ENCODE results near the gene DENND2D. TPM values are rescaled to one million over a fixed set of nuclear protein-coding genes. Genes with fewer than 3 reads are reported as not detected.

The DENND2D gene
- polyA plus RNA-seq, 1 experiment = 1.3 TPM

- ChIA-PET POLR2A (interaction anchor here (0.6 to 2.1 kb wide), 6 partner anchors 9 to 258 kb away, joined by 3 to 11 read pairs (median 3); partner anchors contain the start of genes CEPT1, CHI3L2, DRAM2 and WDR77), CTCF (interaction anchor here (0.5 to 1.4 kb wide), 3 partner anchors 32 to 432 kb away, joined by 3 to 10 read pairs (median 9); no protein-coding TSS in a partner anchor)
- no peaks in the 10 kb centered on the region for H3K27me3 ChIP-seq (ENCODE audit: control insufficient read depth, insufficient read depth, low read length)
- DNase-seq (ENCODE audit: low read depth, low spot score) = peak; percentile 29
- no peak for TF ChIP-seq CTCF (IDR thresholded peaks at IDR 0.05; ENCODE audit: low read depth, low read length)
- H3K27ac ChIP-seq (ENCODE audit: low read depth, low read length) = peak overlapping the region; percentile 87
- no peak overlapping the region for H3K4me3 ChIP-seq (ENCODE audit: low read depth, low read length)
- H3K9me3 ChIP-seq (ENCODE audit: control insufficient read depth, insufficient read depth, low read length) = no peaks in the 10 kb centered on the region
Measured at GRCh38 chr1:111190931-111191451, 9.5 kb downstream of the DENND2D start.

- POLR2A ChIA-PET = no interaction called here
- CTCF ChIA-PET = no interaction called here
- TF ChIP-seq CTCF (IDR thresholded peaks at IDR 0.05; ENCODE audit: low read depth, low read length) = no peak
- no peak overlapping the region for H3K27ac ChIP-seq (ENCODE audit: low read depth, low read length)
- no peak for DNase-seq (ENCODE audit: low read depth, low spot score)
- no peak overlapping the region for H3K4me3 ChIP-seq (ENCODE audit: low read depth, low read length)
- H3K9me3 ChIP-seq (ENCODE audit: control insufficient read depth, insufficient read depth, low read length) = no peaks in the 10 kb centered on the region
- H3K27me3 ChIP-seq (ENCODE audit: control insufficient read depth, insufficient read depth, low read length) = no peaks in the 10 kb centered on the region
Measured at GRCh38 chr1:111184663-111185062, 15.8 kb downstream of the DENND2D start.

- POLR2A ChIA-PET = interaction anchor here (0.6 kb wide), 1 partner anchor 46 kb away, joined by 5 read pairs; no protein-coding TSS in a partner anchor
- DNase-seq (ENCODE audit: low read depth, low spot score) = no peak
- CTCF ChIA-PET = interaction anchor here (0.8 to 1.4 kb wide), 2 partner anchors 10 to 39 kb away, joined by 4 read pairs; no protein-coding TSS in a partner anchor
- no peaks in the 10 kb centered on the region for H3K27me3 ChIP-seq (ENCODE audit: control insufficient read depth, insufficient read depth, low read length)
- no peak overlapping the region for H3K4me3 ChIP-seq (ENCODE audit: low read depth, low read length)
- no peaks in the 10 kb centered on the region for H3K9me3 ChIP-seq (ENCODE audit: control insufficient read depth, insufficient read depth, low read length)
- no peak for TF ChIP-seq CTCF (IDR thresholded peaks at IDR 0.05; ENCODE audit: low read depth, low read length)
- H3K27ac ChIP-seq (ENCODE audit: low read depth, low read length) = no peak overlapping the region
Measured at GRCh38 chr1:111183308-111184069, 17.0 kb downstream of the DENND2D start.

GRCh38 chr1:111182052-111182451 lies 18.4 kb downstream of the DENND2D start:
- TF ChIP-seq CTCF (IDR thresholded peaks at IDR 0.05; ENCODE audit: low read depth, low read length) = no peak

GRCh38 chr1:111179968-111180533 lies 20.4 kb downstream of the DENND2D start:
- no peaks in the 10 kb centered on the region for H3K9me3 ChIP-seq (ENCODE audit: control insufficient read depth, insufficient read depth, low read length)
- H3K4me3 ChIP-seq (ENCODE audit: low read depth, low read length) = no peak overlapping the region
- DNase-seq (ENCODE audit: low read depth, low spot score) = no peak
- ChIA-PET CTCF (no interaction called here), POLR2A (no interaction called here)
- TF ChIP-seq CTCF (IDR thresholded peaks at IDR 0.05; ENCODE audit: low read depth, low read length) = no peak
- H3K27me3 ChIP-seq (ENCODE audit: control insufficient read depth, insufficient read depth, low read length) = no peaks in the 10 kb centered on the region
- H3K27ac ChIP-seq (ENCODE audit: low read depth, low read length) = no peak overlapping the region

More at GRCh38 chr1:111182052-111182451, 18.4 kb downstream of the DENND2D start:
- Histone ChIP-seq H3K9me3 (ENCODE audit: control insufficient read depth, insufficient read depth, low read length) (no peaks in the 10 kb centered on the region), H3K27ac (ENCODE audit: low read depth, low read length) (no peak overlapping the region), H3K27me3 (ENCODE audit: control insufficient read depth, insufficient read depth, low read length) (no peaks in the 10 kb centered on the region), H3K4me3 (ENCODE audit: low read depth, low read length) (no peak overlapping the region)
- POLR2A ChIA-PET = no interaction called here
- DNase-seq (ENCODE audit: low read depth, low spot score) = no peak
- CTCF ChIA-PET = no interaction called here

All from AG04450 (cell line).